GM18502 (cell line): ENCODE results near the gene BSDC1.

ENCODE experiments used
- ATAC-seq: cut with Tn5 transposase; IDR thresholded peaks from one replicate; pipeline ENCODE4 v1.9.1; 2021; ENCODE audit warnings: mild to moderate bottlenecking; ENCODE audit not compliant: unreplicated experiment, poor library complexity

Gene BSDC1

DNA sequence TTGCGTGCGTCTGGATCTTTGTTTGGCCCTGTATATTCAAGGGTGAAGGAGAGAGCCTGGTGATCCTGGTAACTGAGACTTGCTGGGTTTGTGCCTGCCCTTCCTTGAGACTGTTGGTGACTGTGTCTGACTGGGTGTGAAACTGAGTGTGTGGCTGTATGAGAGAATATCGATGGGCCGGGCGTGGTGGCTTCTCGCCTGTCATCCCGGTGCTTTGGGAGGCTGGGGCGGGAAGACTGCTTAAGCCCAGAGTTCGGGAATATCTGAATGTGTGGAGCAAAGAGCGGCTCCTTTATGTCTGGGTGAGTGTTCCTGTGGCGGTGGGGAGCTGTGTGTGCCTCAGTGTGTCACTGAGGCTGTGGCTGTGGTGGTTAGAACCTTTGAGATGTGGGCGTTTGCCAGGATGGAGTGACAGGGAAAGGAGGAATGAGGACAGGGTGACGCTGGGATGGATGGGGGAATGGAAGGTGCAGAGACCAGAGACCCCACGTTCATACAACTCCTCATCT, 55.5 kb downstream of the BSDC1 start:
- ATAC-seq = no peak

DNA sequence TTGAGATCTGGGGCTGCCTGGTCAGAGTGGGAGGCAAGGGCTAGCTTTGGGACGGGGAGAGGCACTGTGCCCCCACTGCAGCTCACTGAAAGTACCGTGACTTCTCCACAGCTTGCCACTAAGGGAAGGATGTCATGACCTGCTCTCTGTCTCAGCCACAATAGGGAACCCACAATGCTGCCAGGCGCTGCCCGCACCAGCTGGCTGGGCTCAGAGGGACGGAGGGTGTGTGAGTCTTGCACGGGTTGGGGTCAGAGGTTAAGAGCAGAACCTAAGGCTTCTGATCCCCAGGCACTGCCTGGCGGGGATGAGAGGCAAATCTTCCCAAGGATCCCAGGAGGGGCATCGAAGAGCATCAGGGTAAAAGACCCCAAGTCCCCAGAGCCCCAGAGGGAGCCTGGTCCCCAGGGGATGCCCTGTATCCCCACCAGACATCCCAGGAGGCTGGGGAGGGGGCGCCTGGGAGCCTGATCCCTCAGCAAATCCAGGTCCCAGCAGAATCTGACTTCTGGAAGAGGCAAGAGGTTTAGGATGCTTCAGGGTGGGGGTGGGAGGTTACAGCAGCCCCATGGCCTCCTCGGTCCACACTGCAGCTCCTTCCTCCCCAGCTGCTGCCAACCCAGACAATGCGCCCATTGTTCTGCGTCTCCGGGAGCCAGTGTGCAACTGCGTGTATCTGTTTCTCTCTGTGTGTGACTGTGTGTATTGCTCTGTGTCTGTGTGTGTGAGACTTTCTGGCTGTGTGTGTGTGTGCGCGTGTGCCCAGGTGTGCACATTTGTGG, 56.2 kb downstream of the BSDC1 start:
- no peak for ATAC-seq

DNA sequence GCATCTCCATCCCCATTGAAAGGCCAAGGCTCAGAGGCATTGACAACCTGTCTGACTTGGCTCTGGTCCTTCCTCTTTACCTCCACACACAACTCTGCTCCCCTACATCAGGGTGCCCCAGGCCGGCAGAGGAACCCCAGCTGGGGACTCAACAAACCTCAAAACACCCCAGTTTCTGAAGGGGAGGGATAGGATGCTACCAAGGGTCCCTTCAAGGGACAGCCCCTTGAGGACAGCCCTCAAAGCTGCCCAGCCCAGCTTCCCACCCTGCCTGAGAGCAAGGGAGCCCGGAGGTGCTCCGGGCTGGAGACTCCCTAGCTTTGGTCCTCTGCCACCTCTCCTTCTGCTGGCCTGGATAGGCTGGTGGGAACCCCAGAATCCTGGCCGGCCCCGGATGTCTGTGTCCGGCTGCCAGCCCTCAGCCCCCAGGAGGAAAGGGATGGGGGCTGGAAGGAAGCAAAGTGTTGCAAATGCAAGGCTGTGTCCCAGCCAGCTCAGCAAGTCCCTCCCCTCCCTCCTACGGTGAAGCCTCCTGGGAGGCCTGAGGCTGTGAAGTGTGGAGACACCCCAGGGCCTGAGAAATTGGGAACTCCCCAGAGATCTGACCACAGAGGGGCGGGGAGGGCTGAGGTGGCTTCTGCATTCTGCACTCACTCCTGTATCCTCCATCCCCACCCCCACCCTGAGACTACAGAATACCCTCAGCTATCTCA, 57.1 kb downstream of the BSDC1 start:
- no peak for ATAC-seq

DNA sequence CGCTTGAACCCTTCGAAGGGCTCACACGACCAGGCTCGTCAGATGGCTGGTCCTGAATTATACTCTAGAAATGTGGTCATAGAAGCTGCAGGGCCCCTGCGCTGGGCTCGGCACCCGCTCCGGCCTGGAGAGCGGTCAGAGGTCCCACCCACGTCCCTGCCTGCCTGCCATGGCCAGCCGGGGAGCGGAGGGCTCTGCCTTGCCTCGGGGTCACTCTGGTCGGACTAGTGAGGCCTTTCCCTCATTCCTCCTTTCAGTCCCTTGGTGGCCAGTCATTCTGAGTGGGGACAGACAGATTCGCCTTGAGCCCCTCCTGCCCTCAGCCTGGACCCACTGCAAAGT, 57.7 kb downstream of the BSDC1 start:
- ATAC-seq = no peak

DNA sequence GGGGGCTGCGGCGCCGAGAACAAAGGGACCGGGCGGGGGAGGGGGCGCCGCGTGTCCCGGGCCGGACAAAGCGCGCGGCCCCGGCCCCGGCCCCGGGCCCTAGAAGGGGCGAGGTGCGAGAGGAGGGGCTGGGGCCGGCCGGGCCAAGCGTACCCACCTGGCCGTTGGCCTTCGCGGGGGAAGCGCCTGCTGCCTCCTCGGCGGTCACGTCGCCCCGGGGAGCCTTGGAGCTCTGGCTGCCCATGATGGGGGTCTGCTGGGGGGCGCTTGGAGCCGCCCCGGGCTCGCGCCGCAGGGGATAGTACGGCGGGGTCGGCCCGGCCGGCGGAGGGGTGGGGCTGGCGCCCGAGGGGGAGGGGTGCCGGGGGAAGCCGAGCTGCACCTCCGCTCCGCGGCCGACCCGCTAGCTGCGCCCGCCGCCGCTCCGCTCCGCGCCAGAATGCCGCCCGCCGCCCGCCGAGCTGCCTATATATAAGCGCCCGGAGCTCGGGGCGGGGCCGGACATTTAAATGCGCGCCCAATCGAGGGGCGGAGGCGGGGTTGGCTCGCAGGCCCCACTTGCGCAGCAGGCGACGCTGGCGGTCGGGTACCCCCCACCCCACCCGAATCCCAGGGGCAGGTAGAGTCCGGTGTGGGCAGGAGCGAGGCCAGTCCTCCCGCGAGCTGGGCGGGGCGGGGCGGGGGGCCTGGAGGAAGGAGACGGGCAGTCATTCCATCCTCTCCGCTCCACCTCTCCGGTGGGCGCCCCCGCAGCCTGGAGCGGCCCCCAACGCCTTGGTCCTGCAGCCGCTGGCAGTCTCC, 58.3 kb downstream of the BSDC1 start, which contains the start of gene MARCKSL1:
Gene MARCKSL1, minus strand, starts transcription at position 444 of the 801 bp plus-strand sequence. Its CDS starts 200 bp downstream, at position 244.
- peak; percentile 42 for ATAC-seq

DNA sequence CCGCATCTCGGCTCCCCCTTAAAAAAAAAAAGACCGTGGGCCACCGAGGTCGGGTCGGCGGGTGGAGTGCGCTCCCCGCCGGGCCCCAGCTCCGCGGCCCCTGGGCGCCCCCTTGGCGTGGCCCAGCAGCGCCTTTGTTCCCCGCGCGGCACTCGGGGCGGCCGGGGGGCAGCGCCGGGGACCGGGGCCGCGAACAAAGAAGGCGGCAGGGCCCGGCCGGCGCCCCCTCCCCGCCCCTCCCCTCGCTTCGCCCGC, 58.8 kb downstream of the BSDC1 start:
- no peak for ATAC-seq

DNA sequence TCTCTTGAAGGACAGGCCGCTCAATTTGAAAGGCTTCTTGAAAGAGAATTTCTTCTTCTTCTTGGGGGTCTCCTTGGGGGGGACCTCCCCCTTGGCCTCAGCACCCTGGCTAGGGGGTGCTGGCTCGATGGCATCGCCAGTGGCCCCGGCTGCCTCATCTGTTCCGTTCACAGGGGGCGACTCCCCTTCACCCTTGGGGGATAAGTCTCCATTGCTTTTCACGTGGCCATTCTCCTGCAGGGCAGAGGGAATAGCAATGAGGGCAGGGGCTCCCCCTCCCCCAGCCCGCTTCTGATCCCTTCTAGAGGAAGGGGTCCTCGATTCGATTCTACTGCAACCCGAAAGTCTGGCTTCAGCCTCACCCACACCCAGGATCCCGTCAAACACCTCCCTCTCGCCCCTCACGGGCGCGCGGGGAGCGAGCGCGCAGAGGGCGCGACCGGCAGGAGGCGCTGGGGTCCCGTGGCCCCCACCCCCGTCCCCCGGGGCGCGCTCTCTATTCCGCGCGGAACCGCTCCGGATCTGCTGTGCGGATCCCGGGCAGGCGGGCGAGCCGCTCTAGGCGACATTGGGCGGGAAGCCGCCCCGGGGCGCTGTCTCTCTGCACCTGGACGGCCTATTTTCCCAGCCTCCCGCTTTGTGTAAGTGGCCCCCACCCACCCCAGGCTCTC, 59.2 kb downstream of the BSDC1 start:
- ATAC-seq = no peak

DNA sequence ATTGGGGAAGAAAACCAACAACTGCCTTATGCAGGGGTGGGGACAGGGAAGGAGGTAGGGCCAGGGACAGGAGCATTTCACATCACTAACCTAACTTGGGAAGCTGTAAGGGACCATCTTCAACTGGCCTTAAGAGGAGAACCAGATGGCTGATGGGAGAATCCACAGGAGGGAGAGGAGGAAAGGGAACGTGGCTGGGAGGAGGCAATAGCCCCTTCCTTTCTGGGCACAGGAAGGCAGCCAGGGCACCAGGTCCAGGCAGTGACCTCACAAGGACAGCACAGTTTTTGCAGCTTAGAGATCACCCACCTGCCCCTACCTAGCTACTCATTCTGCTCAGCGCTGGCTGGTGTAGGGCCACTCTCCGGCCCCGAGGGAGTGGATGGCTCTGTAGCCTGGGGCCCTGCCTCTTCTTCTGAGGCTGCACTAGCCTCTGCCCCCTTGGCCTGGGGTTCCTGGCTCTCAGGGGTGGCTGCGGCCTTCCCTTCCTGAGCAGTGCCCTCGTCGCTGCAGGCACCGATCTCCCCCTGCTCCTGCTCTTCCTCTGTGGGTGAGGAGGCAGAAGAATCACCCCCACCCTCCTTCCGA, 59.9 kb downstream of the BSDC1 start:
- no peak for ATAC-seq

DNA sequence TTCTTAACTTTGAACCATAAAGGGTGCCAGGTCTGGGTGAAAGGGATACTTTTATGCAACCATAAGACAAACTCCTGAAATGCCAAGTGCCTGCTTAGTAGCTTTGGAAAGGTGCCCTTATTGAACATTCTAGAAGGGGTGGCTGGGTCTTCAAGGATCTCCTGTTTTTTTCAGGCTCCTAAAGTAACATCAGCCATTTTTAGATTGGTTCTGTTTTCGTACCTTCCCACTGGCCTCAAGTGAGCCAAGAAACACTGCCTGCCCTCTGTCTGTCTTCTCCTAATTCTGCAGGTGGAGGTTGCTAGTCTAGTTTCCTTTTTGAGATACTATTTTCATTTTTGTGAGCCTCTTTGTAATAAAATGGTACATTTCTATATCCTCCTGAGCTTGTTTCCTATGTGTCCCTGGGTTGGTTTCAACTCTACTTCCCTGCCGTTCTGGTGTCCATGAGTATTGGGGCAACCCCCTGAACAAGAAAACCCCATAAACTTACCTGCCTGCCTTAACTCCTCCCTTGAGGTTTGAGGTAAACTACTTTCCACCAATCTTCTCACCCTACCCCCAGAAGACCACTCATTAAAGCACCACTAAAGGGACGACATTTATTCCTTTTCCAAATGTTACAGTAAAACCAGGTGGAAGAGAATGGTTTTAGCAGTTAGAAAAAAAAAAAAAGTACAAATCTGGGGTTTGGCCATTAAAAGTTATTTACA, 60.8 kb downstream of the BSDC1 start:
- ATAC-seq = no peak

DNA sequence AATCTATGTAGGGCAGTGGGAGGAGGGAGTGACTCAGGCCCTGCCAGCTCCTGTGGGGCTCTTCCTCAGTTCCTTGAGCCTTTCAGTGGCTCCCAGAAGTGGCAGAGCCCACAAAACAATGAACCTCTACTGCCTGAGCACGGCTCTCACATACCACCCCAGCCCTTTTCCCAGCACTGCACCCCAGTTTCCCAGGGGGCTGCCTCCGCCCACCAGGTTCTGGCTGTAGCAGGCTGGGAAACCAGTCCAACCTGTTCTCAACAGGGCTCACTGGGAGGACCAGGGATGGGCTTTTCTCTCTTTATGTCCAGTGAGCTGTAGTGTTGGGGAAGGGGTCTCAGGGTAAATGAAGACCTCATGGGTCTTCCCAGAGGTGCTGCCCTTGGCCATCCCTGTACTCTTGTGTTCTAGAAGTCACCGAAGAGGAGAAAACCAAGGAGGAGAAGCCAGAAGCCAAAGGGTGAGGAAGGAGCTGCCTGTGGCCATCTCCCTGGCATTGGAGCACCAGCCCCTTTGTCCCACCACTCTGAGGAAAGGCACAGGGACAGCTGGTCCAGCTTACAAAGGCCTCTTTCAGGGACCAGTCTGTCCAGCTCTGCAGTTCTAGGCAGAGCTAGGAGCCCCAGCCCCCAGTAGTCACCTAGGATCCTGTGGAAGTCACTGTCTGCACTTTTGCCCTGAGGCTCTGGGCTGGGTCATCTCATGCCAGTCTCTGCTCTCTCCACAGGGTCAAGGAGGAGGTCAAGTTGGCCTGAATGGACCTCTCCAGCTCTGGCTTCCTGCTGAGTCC, 61.8 kb downstream of the BSDC1 start:
- no peak for ATAC-seq

DNA sequence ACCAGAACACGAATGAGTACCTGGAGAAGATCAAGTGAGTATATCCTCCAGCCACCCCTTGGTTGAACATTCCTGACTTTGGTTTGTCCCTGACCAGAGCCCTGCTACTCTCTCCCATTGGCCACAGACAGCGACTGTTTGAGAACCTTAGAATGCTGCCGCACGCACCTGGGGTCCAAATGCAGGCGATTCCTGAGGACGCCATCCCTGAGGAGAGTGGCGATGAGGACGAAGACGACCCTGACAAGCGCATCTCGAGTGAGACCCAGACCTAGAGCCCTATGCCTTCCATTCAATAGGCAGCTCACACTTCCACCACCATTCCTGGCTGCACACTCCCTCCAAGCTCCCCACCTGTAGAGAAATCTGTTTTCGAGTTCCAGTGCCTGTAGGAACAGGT, 62.7 kb downstream of the BSDC1 start:
- no peak for ATAC-seq

DNA sequence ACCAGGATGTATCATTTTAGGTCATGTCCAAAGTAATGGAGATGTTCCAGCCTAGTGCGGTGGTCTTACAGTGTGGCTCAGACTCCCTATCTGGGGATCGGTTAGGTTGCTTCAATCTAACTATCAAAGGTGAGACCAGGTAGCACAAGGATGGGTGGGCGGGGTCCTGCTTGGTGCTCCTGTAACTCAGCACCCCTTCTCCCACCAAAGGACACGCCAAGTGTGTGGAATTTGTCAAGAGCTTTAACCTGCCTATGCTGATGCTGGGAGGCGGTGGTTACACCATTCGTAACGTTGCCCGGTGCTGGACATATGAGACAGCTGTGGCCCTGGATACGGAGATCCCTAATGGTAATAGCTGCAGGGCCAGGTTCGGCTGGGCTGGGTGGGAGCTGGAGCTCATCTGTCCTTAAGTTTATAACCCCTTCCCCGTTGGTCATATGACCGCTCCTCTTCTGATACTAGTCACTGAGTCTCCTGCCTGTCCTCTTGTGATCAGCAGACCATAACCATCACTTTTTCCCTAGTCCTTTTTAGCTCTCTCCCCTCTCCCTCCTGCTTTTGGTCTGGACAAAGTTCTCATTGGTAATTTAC, 63.6 kb downstream of the BSDC1 start:
- no peak for ATAC-seq

DNA sequence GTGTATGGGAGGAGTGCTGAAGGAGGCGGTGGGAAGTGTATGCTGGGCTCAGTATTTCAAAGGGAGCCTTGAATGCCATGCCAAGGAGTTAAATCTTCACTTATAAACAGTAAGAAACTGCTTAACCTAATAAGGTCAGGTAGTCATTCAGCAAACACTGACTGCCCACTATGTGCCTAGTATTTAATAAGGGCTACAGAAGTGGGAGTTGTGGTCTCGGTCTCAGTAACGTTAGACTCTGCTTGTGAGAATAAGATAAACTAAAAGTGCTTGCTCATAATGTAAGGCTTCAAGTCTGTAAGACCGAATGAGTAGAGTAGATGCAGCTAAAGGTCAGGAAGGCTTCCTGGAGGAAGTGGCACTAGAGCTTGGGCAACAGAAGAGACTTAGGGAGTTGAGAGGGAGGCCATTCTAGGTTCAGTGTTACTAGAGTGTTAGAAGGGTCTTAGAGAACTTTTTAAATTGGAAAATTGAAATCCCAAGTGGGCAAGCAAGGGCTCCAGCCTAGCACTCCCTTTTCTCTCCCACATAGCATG, 64.2 kb downstream of the BSDC1 start:
- no peak for ATAC-seq

DNA sequence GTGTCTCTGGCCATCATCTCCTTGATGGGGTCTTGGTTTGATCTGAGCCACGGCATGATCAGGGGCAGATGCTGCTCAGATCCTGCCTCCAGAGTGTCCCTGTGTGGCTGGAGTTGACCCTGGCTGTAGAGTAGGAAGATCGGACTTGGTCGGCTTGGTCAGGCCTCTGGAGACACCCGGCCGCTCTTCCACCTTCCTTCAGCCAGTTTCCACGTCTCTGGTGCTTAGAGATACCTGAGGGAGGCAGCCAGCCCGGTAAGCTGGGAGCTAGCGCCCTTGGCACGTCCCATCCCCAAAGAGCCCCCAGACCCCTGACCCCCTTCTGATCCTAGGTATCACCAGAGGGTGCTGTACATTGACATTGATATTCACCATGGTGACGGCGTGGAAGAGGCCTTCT, 67.0 kb downstream of the BSDC1 start:
- ATAC-seq = no peak

DNA sequence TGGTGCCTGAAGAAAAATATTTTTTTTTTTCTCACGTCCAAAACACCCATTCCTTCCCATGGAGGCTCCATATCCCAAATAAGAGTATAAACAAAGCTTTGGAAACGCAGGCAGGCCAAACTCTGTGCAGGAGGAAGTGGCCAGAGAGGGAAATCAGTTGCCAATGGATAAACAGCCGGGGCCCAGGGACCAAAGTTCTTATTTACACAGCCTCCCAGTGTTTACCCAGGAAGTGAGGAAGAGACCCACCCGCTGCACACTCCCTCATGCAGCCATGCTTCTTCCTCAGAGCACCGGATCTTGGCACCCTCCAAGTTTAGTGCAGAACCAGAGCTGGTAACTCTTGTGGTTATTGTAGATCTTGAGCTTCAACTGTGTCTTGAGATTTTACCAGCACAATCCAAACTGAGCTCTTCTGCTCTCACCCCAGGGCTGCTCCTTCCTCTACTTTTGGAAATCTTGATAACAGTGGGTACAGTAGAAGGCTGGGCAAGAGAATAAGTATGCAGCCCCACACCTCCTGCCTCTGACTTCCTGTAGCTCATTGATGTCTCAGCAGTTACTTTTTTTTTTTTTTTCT, 72.4 kb downstream of the BSDC1 start:
- ATAC-seq = no peak

DNA sequence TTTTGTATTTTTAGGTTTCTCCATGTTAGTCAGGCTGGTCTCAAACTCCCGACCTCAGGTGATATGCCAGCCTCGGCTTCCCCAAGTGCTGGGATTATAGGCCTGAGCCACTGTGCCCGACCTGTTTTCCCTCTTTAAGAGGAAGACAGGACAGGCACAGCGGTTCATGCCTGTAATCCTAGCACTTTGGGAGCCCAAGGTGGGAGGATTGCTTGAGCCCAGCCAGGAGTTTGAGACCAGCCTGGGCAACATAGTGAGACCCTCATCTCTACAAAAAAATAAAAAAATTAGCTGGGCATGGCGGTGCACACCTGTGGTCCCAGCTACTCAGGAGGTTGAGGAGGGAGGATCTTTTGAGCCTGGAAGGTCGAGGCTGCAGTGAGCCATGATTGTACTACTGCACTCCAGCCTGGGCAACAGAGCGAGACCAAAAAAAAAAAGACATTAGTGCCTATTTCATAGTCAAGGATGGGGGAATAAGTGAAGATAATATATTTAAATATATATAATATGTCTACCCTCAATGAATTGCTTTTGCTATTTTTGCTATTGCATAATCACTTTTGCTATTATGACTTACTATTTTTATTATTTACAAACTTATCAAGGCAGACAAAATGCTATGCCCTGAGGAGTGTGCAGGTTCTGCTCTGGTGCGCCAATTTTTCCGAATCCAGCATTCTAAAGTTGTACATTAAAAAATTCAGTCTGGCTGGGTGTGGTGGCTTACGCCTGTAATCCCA, 75.9 kb downstream of the BSDC1 start:
- no peak for ATAC-seq

DNA sequence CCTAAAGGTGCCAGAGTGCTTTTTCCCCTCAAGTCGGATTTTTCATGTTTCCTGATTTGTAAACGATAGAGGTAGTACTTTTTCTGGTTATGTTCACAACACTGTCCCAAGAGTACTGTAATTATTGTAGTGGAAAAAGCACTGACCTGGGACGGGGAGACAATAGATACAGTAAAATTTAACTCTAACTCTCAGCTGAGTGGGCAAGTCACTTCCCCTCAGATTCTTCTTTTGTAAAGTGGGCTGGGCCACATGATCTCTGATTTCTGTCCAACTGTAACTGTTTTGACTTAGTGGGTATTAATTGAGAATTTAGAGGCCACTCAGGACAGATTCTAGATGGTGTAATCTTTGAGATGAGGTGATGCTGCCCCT, 77.4 kb downstream of the BSDC1 start:
- peak; percentile 9 for ATAC-seq
